Measurements from ENCODE around the gene PMM1. TPM values are rescaled to one million over a fixed set of nuclear protein-coding genes. Genes with fewer than 3 reads are reported as not detected.

PMM1 gene
- total RNA-seq, 2 experiments from 2014 or later: 30.5 to 31.1 TPM

GRCh38 chr22:41544671-41545476 lies 44.8 kb downstream of the PMM1 start:
- ChIA-PET POLR2A (interaction anchor here (0.6 kb wide), 1 partner anchor 258 kb away, joined by 3 read pairs; no protein-coding TSS in a partner anchor), CTCF (interaction anchor here (0.6 to 2.4 kb wide), 2 partner anchors 13 to 20 kb away, joined by 3 to 15 read pairs; no protein-coding TSS in a partner anchor)

- ChIA-PET POLR2A (interaction anchor here (0.5 to 1.4 kb wide), 6 partner anchors 19 to 257 kb away, joined by 3 to 5 read pairs (median 3); partner anchors contain the start of genes ACO2, PHF5A and PMM1), CTCF (interaction anchor here (0.7 to 2.4 kb wide), 3 partner anchors 9 to 50 kb away, joined by 3 to 15 read pairs (median 3); no protein-coding TSS in a partner anchor)
These were observed 45.6 kb downstream of the PMM1 start, which contains the start of gene POLR3H for GRCh38 chr22:41543854-41544670. TSS of gene POLR3H (minus strand) at chr22:41544470. CDS start at chr22:41544101, 369 bp downstream.

- ChIA-PET CTCF (interaction anchor here (2.4 kb wide), 1 partner anchor 10 kb away, joined by 15 read pairs; no protein-coding TSS in a partner anchor), POLR2A (interaction anchor here (0.7 kb wide), 1 partner anchor 73 kb away, joined by 3 read pairs; no protein-coding TSS in a partner anchor)
These were observed 47.4 kb downstream of the PMM1 start for GRCh38 chr22:41542224-41542623.

- CTCF ChIA-PET: interaction anchor here (1.2 to 1.4 kb wide), 2 partner anchors 9 to 56 kb away, joined by 3 to 7 read pairs; no protein-coding TSS in a partner anchor
- POLR2A ChIA-PET: no interaction called here
These were observed 48.2 kb downstream of the PMM1 start for GRCh38 chr22:41541484-41541883.

- ChIA-PET CTCF (interaction anchor here (1.4 kb wide), 1 partner anchor 57 kb away, joined by 3 read pairs; no protein-coding TSS in a partner anchor), POLR2A (no interaction called here)
These were observed 49.3 kb downstream of the PMM1 start for GRCh38 chr22:41540365-41540764.

GRCh38 chr22:41540006-41540315 lies 49.7 kb downstream of the PMM1 start:
- ChIA-PET POLR2A (no interaction called here), CTCF (interaction anchor here (1.4 kb wide), 1 partner anchor 57 kb away, joined by 3 read pairs; no protein-coding TSS in a partner anchor)

- ChIA-PET CTCF (interaction anchor here (0.7 kb wide), 1 partner anchor 22 kb away, joined by 3 read pairs; no protein-coding TSS in a partner anchor), POLR2A (no interaction called here)
These were observed 50.3 kb downstream of the PMM1 start for GRCh38 chr22:41539146-41540005.

- ChIA-PET POLR2A (no interaction called here), CTCF (interaction anchor here (0.7 to 1.2 kb wide), 2 partner anchors 14 to 21 kb away, joined by 3 to 4 read pairs; no protein-coding TSS in a partner anchor)
These were observed 51.1 kb downstream of the PMM1 start for GRCh38 chr22:41538583-41538982.

- ChIA-PET CTCF (interaction anchor here (1.1 to 1.2 kb wide), 2 partner anchors 10 to 12 kb away, joined by 3 to 4 read pairs; no protein-coding TSS in a partner anchor), POLR2A (interaction anchor here (0.6 kb wide), 1 partner anchor 81 kb away, joined by 4 read pairs; no protein-coding TSS in a partner anchor)
These were observed 52.4 kb downstream of the PMM1 start for GRCh38 chr22:41537203-41537602.

GRCh38 chr22:41535244-41535643 lies 54.4 kb downstream of the PMM1 start:
- POLR2A ChIA-PET: interaction anchor here (0.6 kb wide), 1 partner anchor 16 kb away, joined by 3 read pairs; no protein-coding TSS in a partner anchor

GRCh38 chr22:41534219-41534618 lies 55.4 kb downstream of the PMM1 start:
- CTCF ChIA-PET: no interaction called here

More at GRCh38 chr22:41535244-41535643, 54.4 kb downstream of the PMM1 start:
- CTCF ChIA-PET: interaction anchor here (1.0 kb wide), 1 partner anchor 9 kb away, joined by 3 read pairs; no protein-coding TSS in a partner anchor

GRCh38 chr22:41532908-41533825 lies 56.5 kb downstream of the PMM1 start:
- ChIA-PET POLR2A (interaction anchor here (0.5 kb wide), 1 partner anchor 48 kb away, joined by 7 read pairs; no protein-coding TSS in a partner anchor), CTCF (interaction anchor here (0.6 to 2.8 kb wide), 5 partner anchors 8 to 131 kb away, joined by 3 to 15 read pairs (median 7); partner anchors contain the start of gene POLR3H)

More at GRCh38 chr22:41534219-41534618, 55.4 kb downstream of the PMM1 start:
- POLR2A ChIA-PET: no interaction called here

- ChIA-PET CTCF (interaction anchor here (1.0 to 2.8 kb wide), 4 partner anchors 9 to 128 kb away, joined by 3 to 15 read pairs (median 11); partner anchors contain the start of gene POLR3H), POLR2A (interaction anchor here (0.5 kb wide), 1 partner anchor 49 kb away, joined by 7 read pairs; no protein-coding TSS in a partner anchor)
These were observed 57.7 kb downstream of the PMM1 start for GRCh38 chr22:41531715-41532477.

GRCh38 chr22:41530890-41531714 lies 58.5 kb downstream of the PMM1 start:
- ChIA-PET CTCF (interaction anchor here (1.2 to 2.8 kb wide), 4 partner anchors 10 to 127 kb away, joined by 3 to 15 read pairs (median 11); partner anchors contain the start of gene POLR3H), POLR2A (no interaction called here)

GRCh38 chr22:41528938-41529561 lies 60.6 kb downstream of the PMM1 start:
- ChIA-PET POLR2A (no interaction called here), CTCF (interaction anchor here (0.8 to 1.2 kb wide), 2 partner anchors 11 to 136 kb away, joined by 3 read pairs; no protein-coding TSS in a partner anchor)

Measured in activated CD8-positive, alpha-beta memory T cell treated with anti-CD3 and anti-CD28 coated beads for 36 hours (primary cell).